ENCODE measurements around the gene LYPD3.
A peak's percentile ranks its signal among the peaks of the same experiment; 100 is the strongest.
"Not testable (repeated sequence)": the region's sequence is repeated elsewhere in the genome, so short reads cannot be mapped to it uniquely, and the experiment has no call there.

Gene LYPD3

DNA sequence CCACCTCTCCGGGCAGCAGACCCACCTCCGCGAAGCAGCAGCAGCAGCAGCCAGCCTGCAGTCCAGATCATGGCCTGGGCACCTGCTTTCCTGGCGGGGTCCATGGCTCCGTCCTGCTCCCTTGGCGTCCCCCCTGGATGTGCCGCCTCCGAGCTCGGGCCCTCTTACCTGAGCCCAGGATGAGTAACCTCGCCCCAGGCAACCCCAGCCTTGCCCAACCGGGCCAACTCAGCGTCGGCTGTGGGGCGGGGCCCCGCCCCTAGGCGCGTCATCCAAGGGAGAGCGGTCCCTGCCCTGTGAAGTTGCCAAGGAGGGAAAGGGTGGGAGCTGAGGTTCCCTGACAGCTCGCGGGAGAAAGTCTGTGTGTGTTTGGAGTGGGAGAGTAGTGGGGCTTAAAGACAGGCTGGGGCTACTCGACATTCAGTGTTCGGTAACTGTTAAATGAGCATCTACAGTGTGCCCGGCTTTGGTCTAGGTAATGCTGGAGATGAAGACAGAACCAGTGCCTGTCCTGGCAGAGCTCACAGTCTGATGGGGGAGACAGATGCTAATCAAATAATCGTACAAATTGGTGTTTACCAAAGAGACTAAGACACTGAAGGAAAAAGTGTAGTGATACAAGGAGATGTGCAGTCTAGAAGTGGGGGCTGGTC lies at the start of gene LYPD3:
LYPD3 (minus strand) TSS at position 141 of the 653 bp plus-strand sequence; CDS start at position 104, 37 bp downstream.
- DNase-seq: no peak

- not testable (repeated sequence) for DNase-seq
Measured at GRCh38 chr19:43512399-43512798, 47.0 kb upstream of the LYPD3 start.

GRCh38 chr19:43511324-43511723 lies 45.9 kb upstream of the LYPD3 start:
- no peak for DNase-seq

GRCh38 chr19:43510713-43511112 lies 45.3 kb upstream of the LYPD3 start:
- no peak for DNase-seq

DNA sequence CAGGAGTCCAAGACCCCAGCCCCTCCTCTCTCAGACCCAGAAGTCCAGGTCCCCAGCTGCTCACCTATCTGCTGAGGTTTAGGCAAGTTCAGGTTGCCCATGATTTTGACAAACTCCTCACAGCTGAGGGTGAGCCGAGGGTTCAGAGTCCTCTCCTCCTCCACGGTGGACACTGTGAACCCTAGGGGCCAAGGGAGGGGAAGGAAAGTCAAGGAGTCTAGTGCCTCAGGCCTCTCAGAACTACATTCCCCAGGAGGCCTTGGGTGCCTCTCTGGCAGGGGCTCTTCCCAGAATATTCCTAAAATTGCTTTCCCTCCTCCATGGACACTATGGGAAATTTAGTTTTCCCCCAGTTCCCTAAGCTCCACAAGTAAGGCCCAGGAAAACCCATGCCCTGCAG lies 42.5 kb upstream of the LYPD3 start:
- no peak for DNase-seq

DNA sequence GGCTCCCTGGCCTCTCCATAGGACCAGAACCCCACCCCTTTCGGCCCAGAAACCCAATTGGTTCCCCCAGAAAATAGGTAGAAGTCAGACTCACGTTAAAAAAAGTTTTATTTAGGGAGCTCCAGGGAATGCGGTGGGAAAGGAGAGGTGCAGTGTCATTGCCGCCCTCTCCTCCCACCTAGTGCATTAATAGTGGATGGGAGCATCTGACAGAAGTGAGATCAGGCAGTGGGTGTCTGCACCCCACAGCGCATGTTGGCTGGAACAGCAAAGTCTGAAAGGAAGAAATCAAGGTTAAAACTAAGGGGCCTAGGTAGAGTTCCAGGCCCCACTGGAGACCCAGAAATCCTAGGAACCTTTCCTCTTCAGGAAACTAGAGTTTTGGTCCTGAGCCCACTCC lies 41.2 kb upstream of the LYPD3 start:
- peak in 1 of 51 donors; percentile 37 for DNase-seq

- no peak for DNase-seq
Measured at GRCh38 chr19:43505941-43506340, 40.5 kb upstream of the LYPD3 start.

- DNase-seq: no peak
Measured at GRCh38 chr19:43505186-43505456, 39.7 kb upstream of the LYPD3 start.

DNA sequence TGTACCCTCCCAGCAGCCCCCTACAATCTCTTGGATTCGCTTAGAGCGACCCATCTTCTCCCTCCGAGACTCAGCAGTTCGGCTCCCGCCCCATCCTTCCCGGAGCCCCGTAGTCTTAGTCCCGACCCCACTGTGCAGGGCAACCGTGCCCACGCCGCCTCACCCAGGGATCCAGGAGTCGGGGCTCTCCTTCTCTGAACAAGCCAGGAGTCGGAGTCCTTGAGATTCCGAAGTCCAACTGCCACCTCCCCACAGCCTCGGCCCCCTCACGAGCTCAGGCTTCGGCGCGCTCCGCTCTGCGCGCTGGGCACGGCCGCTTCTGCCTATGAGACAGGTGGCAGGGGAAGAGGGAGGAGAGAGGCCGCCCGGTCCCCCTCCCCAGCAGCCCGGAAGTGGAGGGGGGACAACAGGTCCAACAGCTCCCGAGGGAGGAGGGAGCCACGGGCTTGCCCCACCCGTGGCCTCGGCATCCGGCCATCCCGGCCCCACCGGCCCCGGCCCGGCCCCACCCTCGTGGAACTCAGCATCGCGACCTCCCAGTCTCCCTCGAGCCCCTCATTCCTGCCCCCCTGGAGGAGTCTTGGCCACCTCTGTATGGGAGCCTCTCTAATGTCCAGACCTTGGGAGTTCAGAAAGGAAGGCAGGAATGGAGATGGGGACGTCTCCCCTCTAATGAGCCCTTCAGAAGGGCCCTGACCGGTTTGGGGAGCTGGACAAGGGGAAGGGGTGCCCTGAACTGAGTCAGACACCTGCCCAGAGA lies 39.2 kb upstream of the LYPD3 start, which contains the start of gene PHLDB3:
PHLDB3 (minus strand) TSS at position 321 of the 760 bp plus-strand sequence. CDS start 628 bp downstream, outside the sequence.
- DNase-seq: peak in 16 of 51 donors; percentile 19 to 62 (median 42)

- DNase-seq: peak; percentile 35 to 97 (median 88)
Measured at GRCh38 chr19:43503501-43504425, 38.4 kb upstream of the LYPD3 start.

DNA sequence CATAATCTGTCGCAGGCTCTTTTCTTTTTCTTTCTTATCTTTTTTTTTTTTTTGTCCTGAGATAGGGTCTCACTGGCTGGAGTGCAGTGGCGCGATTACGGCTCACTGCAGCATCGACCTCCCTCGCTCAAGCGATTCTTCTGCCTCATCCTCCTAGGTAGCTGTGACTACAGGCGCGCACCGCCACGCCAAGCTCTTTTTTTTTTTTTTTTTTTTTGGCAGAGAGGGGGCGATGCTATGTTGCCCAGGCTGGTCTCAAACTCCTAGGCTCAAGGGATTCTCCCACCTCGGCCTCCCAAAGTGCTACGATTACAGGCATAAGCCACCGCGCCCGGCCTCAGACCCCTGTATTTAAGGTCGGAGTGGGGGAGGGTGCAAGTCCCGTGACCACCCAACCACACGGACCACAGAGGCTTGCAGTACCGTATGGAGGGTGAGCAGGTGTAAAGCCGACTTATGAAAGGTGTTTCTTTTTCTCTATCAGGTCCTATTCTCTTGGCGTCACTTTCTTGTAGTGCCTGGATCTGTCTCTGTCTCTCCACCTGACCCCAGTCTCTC lies 37.1 kb upstream of the LYPD3 start:
- no peak for DNase-seq

DNA sequence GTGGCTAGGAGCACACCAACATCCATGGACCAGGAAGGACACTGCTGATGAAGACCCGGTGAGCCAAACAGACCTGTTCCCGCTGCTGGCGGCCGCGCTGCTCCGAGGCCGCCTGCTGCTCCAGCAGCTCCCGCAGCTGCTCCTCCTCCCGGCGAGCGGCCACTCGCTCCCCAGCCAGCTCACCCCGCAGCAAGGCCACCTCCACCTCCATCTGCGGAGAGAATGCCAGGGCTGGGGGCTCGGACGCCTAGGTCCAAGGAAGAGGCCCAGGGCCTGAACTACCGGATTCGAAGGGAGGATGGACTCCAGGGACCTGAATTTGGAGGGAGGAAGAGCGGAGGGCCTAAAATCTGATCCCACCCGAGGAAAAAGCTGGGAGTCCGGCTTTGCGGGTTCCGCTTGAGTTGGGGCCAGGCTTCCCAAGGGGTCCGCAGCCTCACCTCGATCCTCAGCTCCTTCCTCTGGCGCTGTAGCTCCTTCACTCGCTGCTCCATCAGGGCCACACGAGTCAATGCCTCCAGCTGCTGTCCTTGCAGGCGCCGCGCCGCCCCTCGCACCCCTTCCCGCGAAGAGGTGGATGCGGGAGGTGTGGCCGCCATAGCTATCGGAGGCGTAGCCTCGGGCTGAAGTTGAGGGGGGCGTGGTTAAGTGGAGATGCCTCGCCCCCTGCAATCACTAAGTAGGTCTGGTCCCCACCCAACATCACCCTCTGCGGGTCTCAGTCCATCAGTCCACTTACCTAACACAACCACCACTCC lies 36.4 kb upstream of the LYPD3 start:
- no peak for DNase-seq

DNA sequence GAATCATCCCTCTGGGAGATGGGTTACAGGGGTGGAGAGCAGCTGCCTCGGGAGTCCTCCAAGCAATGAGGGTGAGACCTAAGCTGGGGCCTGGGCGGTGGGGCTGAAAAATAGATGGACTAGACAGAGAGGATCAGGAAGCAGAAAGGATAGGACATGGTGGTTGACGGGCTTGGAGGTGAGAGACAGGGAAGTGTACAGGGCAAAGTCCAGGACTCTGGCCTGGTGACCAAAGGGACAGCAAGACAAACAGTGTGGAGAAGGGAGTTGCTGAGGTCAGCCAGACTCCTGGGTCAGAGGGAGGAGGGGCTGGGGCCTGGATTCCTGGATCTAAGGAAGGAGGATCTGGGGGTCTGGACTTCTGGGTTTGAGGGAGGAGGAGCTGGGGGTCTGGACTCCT lies 33.6 kb upstream of the LYPD3 start:
- no peak for DNase-seq

DNA sequence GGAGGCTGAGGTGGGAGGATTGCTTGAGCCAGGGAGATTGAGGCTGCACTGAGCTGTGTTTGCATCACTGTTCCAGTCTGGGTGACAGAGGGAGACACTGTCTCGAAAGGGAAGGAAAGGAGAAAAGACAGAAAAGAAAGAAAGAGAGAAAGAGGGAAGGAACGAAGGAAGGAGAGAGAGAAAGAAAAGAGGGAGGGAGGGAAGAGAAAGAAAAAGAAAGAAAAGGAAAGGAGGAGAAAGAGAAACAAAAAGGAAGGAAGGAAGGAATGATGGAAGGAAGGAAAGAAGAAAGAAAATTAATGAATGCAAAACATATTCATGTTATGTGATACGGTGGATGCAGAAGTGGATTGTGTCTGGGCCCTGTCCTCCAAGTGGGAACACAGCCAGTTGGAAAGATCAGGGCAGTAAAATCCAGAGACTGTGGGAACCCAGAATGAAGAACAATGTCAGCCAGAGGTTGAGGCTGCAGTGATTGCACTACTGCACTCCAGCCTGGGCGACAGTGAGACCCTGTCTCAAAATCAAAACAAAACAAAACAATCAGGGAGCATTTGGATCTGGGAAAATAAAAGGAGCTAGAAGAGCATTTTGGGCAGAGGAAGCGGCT lies 32.9 kb upstream of the LYPD3 start:
- no peak for DNase-seq

DNA sequence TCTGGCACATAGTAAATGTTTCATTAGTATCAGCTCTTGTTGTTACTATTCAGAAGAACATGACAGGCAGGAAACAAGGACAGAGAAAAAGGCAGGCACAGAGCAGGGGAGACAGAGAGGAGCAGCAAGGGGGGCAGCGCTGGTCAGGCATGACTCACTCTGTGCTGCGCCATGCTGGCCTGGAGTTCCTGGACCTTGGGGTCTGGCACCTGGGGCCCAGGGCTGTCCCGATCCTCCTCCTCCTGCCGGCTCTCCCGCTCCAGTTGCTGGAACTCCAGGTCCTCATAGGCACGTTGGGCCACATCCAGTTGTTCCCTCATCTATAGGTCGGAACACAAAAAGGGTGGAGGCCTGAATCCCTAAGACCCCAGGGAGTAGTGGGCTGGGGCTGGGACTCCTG lies 31.6 kb upstream of the LYPD3 start:
- no peak for DNase-seq

- DNase-seq: no peak
Measured at GRCh38 chr19:43495082-43495481, 29.7 kb upstream of the LYPD3 start.

GRCh38 chr19:43490759-43491158 lies 25.4 kb upstream of the LYPD3 start:
- no peak for DNase-seq

- DNase-seq: no peak
Measured at GRCh38 chr19:43489979-43490599, 24.7 kb upstream of the LYPD3 start.

GRCh38 chr19:43489310-43489709 lies 23.9 kb upstream of the LYPD3 start:
- DNase-seq: no peak

DNA sequence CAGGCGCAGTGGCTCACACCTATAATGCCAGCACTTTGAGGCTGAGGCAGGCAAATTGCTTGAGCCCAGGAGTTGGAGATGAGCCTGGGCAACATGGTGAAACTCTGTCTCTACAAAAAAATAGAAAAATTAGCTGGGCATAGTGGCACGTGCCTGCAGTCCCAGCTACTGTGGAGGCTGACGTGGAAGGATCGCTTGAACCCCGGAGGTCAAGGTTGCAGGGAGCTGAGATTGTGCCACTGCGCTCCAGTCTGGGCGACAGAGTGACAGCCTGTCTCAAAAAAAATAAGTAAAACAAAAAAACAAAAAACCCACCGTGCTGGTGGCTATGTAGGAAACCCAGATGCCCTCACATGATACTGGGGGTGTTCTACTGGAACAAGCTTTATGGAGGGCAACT lies 22.8 kb upstream of the LYPD3 start:
- DNase-seq: no peak
